ENCODE data around the gene IMPA2. TPM values are rescaled to one million over a fixed set of nuclear protein-coding genes. Genes with fewer than 3 reads are reported as not detected.

Gene IMPA2
- total and polyA plus RNA-seq, 4 donors = 43.4 to 65.4 (median 61.5) TPM

DNA sequence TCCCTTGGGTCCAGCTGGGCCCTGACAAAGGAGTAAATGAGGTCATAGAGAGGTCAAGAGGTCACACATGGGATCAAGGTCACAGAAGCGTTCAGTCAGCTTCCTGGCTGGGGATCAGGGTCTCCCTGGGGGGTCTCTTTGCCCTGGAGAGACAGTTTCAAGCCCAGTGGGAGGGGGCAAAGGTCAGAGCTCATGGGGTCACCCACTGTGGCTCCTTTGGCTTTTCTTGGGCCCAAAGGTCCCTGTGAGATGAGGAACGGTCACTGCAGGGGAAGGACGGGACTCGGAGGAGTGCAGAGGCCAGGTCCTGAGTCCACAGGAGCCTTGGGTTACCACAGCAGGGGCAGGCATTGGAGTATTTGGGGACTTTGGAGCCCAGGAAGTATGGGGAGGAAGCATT, 81.7 kb downstream of the IMPA2 start:
- no peaks in the 10 kb centered on the region for H3K36me3 ChIP-seq (ENCODE audit: control insufficient read depth in 4 of 4, insufficient read depth in 4 of 4, low read length in 4 of 4)

GRCh38 chr18:12064086-12064763, 82.9 kb downstream of the IMPA2 start:
- Histone ChIP-seq H3K4me1 (ENCODE audit: control insufficient read depth in 5 of 5, insufficient read depth in 5 of 5, low read length in 5 of 5) (peaks cover 0 to 2% (median 0%) of the 10 kb centered on the region in 5 donors), H3K9me3 (ENCODE audit: control insufficient read depth in 4 of 4, insufficient read depth in 3 of 4, low read length in 3 of 4) (no peaks in the 10 kb centered on the region), H3K36me3 (ENCODE audit: control insufficient read depth in 4 of 4, insufficient read depth in 4 of 4, low read length in 4 of 4) (no peaks in the 10 kb centered on the region), H3K4me3 (no peak overlapping the region), H3K27ac (ENCODE audit: low read depth in 1 of 2, low read length in 1 of 2) (no peak overlapping the region), H3K9ac (ENCODE audit: insufficient read depth in 1 of 2, low read length in 2 of 2) (no peak overlapping the region), H3K27me3 (ENCODE audit: control insufficient read depth in 3 of 3, insufficient read depth in 3 of 3, low read length in 2 of 3) (no peaks in the 10 kb centered on the region)
- no peak for TF ChIP-seq CTCF (IDR thresholded peaks at IDR 0.05; ENCODE audit: control extremely low read depth, extremely low read depth)
- ATAC-seq (ENCODE audit: insufficient read depth, low FRiP score) (no peak), DNase-seq (no peak)
- WGBS, 2 donors = 81 to 96% methylated on average over 6 to 7 of the region's 7 CpGs

More for the DNA sequence above, 81.7 kb downstream of the IMPA2 start:
- Histone ChIP-seq H3K27me3 (ENCODE audit: control insufficient read depth in 3 of 3, insufficient read depth in 3 of 3, low read length in 2 of 3) (no peaks in the 10 kb centered on the region), H3K4me1 (ENCODE audit: control insufficient read depth in 5 of 5, insufficient read depth in 5 of 5, low read length in 5 of 5) (no peaks in the 10 kb centered on the region), H3K9me3 (ENCODE audit: control insufficient read depth in 4 of 4, insufficient read depth in 3 of 4, low read length in 3 of 4) (no peaks in the 10 kb centered on the region), H3K27ac (ENCODE audit: low read depth in 1 of 2, low read length in 1 of 2) (no peak overlapping the region), H3K9ac (ENCODE audit: insufficient read depth in 1 of 2, low read length in 2 of 2) (no peak overlapping the region), H3K4me3 (no peak overlapping the region)
- DNase-seq (no peak), ATAC-seq (ENCODE audit: insufficient read depth, low FRiP score) (no peak)
- WGBS, 2 donors = 61 to 76% methylated on average over 4 of the region's 4 CpGs
- no peak for TF ChIP-seq CTCF (IDR thresholded peaks at IDR 0.05; ENCODE audit: control extremely low read depth, extremely low read depth)

- Histone ChIP-seq H3K27me3 (ENCODE audit: control insufficient read depth in 3 of 3, insufficient read depth in 3 of 3, low read length in 2 of 3) (no peaks in the 10 kb centered on the region), H3K9me3 (ENCODE audit: control insufficient read depth in 4 of 4, insufficient read depth in 3 of 4, low read length in 3 of 4) (no peaks in the 10 kb centered on the region), H3K36me3 (ENCODE audit: control insufficient read depth in 4 of 4, insufficient read depth in 4 of 4, low read length in 4 of 4) (no peaks in the 10 kb centered on the region), H3K4me1 (ENCODE audit: control insufficient read depth in 5 of 5, insufficient read depth in 5 of 5, low read length in 5 of 5) (peaks cover 0 to 2% (median 0%) of the 10 kb centered on the region in 5 donors), H3K4me3 (no peak overlapping the region), H3K9ac (ENCODE audit: insufficient read depth in 1 of 2, low read length in 2 of 2) (no peak overlapping the region), H3K27ac (ENCODE audit: low read depth in 1 of 2, low read length in 1 of 2) (no peak overlapping the region)
- WGBS, 2 donors = 73 to 95% methylated on average over 5 of the region's 5 CpGs
- no peak for TF ChIP-seq CTCF (IDR thresholded peaks at IDR 0.05; ENCODE audit: control extremely low read depth, extremely low read depth)
- no peak for DNase-seq
- no peak for ATAC-seq (ENCODE audit: insufficient read depth, low FRiP score)
These were observed 84.1 kb downstream of the IMPA2 start for GRCh38 chr18:12065397-12065796.
